Ovary (tissue), 3 donors: ENCODE results near the gene PLTP.

ENCODE experiments used
- EP300 ChIP-seq: sonication (generic); formaldehyde crosslinking; IDR thresholded peaks from one replicate; pipeline ENCODE4 v1.6.1; 2017; ENCODE audit warnings: antibody characterized with exemption
- POLR2A ChIP-seq: fragments of 450-650 bp; IDR thresholded peaks from one replicate; pipeline ENCODE4 v1.6.1; 2017; ENCODE audit warnings: antibody characterized with exemption, mild to moderate bottlenecking, moderate library complexity
- TF ChIP-seq, protein P1 (sequence below), 3 donors: fragments of 450-650 bp in 2 of 3; fragments of 200-600 bp in 1 of 3; IDR thresholded peaks; one replicate each; pipeline versions ENCODE4 v1.5.1 to v1.8.0; 2016 to 2022; ENCODE audit warnings: antibody characterized with exemption in 3 of 3, mild to moderate bottlenecking in 1 of 3
- donor health status: DM: no; HTN: no; CAD: no.

DNA sequence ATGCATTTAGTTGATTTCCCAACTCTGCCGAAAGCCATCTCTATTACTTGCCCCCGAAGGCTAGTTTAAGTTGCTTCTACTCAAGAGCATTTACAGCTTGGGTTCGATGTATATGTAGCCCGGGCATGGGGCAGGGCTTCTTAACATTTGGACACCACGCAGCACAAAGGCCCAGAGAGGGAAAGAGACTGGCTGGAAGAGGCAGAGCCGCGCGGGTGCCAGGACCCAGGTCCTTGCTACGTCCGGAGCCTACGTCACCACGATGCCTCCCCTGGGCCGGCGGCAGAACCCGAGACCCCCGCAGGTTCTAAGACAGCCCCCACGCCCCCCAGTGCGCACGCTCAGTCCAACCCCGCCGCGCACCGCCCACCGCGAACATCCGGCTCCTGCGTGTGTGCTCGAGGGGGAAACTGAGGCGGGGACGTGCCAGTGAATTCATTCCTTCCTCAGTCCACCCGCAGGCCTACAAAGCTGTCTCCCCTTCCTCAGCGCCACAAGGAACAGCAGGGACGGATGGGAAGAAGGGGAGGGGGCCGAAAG lies 22.2 kb upstream of the PLTP start:
- TF ChIP-seq, protein P1, sequence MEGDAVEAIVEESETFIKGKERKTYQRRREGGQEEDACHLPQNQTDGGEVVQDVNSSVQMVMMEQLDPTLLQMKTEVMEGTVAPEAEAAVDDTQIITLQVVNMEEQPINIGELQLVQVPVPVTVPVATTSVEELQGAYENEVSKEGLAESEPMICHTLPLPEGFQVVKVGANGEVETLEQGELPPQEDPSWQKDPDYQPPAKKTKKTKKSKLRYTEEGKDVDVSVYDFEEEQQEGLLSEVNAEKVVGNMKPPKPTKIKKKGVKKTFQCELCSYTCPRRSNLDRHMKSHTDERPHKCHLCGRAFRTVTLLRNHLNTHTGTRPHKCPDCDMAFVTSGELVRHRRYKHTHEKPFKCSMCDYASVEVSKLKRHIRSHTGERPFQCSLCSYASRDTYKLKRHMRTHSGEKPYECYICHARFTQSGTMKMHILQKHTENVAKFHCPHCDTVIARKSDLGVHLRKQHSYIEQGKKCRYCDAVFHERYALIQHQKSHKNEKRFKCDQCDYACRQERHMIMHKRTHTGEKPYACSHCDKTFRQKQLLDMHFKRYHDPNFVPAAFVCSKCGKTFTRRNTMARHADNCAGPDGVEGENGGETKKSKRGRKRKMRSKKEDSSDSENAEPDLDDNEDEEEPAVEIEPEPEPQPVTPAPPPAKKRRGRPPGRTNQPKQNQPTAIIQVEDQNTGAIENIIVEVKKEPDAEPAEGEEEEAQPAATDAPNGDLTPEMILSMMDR (IDR thresholded peaks at IDR 0.05), result no peak
- no peak for TF ChIP-seq EP300
- no peak for TF ChIP-seq POLR2A
